NAMALWA (cell line): Measurements from ENCODE around the gene NUDT17.

Experiments used
- DNase-seq: peaks from one replicate; pipeline ENCODE4 v3.0.0-alpha.2; 2015; ENCODE audit warnings: low spot score

The NUDT17 gene

GRCh38 chr1:145847827-145848226 is 2.4 kb downstream of the NUDT17 start:
- no peak for DNase-seq

DNA sequence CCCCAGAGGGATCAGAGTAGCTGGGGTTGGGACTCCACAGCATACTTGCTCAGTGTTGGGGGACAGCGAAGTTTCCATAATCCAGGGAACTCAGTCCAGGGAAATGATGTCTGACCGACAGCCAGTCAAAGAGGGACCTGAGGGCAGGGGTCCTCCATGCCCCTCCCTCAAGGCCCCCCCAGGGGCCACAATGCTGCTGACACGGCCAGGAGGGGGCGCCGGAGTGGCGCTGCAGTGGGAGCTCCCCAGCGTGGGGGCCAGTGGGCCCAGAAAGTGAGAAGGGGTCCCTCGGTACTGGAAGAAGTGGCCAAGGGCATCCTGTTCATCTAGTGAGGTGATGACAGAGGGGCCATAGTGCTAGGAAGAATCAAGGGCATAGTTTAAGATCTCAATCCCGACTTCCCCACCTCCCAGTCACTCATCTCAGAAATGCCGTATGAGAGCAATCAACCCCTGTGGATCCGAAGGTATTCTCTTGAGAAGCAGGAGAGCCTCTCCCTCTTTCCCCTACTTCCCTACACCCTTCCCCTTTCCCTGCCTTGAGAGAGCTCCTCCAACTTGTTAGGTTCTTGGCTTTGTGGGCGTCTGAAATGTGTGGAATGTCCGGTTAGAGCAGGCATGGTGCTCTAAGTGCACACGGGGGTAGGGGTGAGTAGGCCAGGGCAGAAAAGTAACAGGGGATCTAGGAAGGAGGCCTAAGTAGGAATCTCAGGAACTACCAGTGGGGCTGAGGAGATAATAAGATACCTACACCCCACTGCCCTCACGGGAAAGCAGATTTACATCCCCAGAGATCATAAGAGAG is 4.1 kb downstream of the NUDT17 start:
- DNase-seq: no peak

GRCh38 chr1:145855426-145855948 is 10.1 kb downstream of the NUDT17 start:
- DNase-seq: no peak

DNA sequence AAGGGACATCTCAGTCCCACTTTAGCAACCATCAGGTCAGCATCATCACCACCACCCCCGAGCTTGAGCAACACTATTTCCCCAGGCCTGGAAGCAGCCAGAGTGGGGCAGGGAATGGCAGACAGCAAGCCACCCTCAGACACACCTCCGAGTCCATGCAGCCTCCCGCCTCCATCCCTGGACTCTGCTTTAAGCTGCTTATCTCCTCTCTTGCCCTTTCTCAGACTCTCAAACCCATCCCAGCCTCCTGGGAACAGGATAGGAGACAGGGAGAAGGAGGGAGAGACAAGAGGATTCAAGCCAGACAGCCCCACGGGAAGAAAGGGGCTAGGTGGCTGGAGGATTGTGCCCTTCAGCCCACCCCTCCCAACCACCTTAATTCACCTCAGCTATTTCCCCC is 11.7 kb downstream of the NUDT17 start:
- DNase-seq: no peak

DNA sequence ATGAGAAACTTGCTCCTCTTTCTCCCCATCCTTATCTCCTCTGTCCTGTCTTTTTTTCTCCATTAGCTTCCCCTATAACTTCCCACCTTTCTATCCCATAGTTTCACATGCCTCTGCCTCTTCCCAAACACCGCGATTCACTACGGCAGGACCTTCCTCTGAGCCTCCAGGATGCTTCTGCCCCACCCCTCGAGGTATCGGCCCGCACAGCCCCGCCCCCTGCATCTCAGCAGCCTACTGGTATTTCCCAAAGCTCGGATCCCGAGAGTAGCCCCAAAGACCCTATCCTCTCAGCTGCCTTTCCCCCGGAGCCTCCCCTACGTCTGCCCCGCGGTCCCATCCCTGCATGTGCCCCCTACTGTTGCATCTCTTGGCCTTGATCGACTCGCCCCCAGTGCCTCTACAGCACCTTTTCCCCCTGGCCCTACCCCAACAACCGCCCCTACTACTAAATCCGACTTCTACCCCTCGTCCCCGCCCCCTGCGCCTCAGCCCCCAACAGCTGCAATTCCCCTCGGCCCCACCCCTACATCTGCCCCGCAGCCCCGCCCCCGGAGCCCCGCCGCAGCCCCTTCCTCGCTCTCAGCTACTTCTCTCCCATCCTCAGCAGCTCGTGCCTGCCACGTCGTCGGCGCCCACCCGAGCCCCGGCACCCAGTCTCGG is 12.9 kb downstream of the NUDT17 start:
- peak; percentile 84 for DNase-seq

- peak; percentile 98 for DNase-seq
Measured at GRCh38 chr1:145858901-145859490, 13.6 kb downstream of the NUDT17 start, which contains the start of gene PIAS3. PIAS3 (minus strand) TSS chr1:145859081; CDS start chr1:145858990, 91 bp downstream.

DNA sequence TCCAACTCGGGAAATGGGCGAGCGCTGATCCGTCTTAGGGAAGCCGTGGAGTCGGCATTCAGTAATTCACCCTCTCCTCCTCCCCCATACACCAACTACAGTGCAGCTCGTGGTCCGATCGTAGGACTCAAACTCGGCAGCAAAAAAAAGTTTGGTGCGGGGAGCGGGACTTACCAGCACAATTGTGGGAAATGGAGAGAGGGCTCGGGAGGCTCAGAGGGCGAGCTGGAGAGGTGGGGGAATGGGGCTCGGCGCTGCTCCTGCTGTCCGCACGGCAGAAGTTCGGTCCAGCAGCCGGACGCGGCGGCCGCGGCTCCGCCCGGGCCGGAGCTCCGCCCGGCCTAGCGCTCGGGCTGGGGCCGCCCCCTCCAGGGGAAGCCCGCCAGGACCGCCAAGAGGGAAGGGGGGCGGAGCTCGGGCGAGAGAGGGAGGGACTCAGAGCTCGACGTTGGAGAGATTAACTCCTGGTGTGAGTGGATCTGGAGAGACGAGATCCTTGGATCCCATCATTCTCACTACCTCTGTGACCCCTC is 14.1 kb downstream of the NUDT17 start:
- DNase-seq: peak; percentile 88

DNA sequence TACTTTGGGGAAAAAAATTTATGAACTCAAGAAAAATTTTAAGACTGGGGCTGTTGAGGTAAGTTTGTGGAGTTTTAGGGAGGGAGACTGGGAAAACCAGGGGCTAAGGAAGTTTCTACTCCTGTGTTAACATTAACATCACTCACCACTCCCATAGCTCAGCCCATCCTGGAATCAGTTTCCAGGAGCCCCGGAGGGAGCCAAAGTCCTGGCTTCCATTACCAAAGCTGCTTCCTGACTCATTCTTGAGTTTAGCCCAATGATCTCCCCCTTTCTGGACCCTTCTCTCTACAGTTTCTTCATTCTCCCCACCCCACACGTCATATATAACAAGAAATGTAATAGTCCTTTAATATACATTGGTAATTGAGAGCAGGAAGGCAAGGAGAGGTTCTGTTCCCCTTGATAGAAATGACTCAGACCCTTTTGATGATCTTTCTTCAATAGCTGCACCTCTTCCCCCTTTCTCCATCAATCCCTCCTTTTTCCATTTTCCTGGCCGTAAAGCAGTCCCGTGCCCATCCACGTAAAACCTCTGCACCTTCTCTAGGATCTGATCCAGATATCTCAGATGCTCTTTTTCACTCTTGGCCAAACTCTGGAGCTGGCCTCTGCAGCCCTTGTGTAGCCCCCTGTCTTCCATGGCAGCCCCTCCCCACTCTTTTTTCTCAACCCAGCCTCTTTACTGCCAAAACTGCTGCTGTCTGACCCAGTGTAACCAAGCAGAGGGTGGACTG is 18.0 kb downstream of the NUDT17 start:
- no peak for DNase-seq

DNA sequence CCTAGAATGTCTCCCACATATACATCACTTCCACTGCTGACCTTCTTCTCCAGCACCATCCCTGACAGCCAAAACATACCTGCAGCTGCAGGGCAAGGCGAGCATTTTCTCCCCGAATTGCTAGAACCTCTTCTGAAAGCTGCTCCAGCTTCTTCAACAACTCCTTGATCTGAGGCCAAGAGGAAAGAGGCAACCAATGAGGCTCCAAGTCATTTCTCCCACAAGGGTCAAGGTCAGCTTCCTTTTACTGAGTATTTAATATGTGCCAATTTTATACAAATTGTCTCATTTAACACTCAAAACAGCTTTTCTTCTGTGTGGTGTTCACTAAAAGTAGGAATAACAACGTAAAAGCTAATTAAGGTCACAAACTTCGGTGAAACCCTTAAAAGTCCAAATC is 22.8 kb downstream of the NUDT17 start:
- DNase-seq: no peak

- no peak for DNase-seq
Measured at GRCh38 chr1:145871994-145872924, 26.8 kb downstream of the NUDT17 start.

DNA sequence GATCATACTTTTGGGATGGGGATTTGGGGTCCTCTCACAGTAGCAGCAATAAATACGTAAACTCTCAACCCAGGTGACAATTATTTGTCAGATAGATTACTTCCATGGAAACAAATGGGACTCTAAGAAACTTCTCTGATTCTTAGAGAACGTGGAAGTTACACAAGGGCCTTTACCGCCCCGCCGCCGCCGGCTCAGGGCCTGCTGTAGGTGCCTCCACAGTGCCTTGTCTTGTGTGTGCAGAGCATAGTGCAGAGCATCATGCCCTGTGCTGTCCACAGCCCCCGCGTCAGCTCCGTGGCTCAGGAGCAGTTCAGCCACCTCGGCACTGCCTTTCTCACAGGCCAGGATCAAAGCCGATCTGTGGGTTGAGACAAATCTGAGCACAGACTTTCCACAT is 29.2 kb downstream of the NUDT17 start:
- no peak for DNase-seq

DNA sequence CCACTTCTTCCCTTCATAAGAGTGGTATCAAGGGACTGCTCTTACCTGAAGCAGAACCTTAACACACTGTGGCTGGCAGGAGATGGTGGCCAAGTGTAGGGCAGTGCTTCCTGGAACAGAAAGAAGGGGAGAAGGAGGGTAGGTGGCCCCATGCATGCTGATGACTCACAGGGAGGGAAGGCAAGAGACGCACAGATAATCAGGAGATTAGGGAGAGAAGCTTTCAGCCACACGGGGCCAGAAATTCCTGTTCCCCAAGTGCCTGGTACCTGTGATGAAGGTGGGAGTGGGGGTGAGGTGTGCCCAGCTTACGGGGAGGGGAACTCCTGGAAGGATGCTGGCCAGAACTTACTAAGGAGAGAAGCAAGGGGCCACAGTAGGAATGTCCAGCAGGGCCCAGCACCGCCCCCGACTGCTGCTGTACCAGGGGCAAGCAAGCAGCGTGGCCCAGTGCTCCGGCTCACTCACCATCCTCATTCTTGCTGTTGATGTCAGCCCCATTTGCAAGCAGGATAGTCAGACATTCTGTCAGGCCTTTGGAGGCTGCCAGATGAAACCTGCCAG is 32.6 kb downstream of the NUDT17 start:
- DNase-seq: no peak

GRCh38 chr1:145878724-145879123 is 33.3 kb downstream of the NUDT17 start:
- no peak for DNase-seq

- no peak for DNase-seq
Measured at GRCh38 chr1:145879775-145880174, 34.3 kb downstream of the NUDT17 start.

DNA sequence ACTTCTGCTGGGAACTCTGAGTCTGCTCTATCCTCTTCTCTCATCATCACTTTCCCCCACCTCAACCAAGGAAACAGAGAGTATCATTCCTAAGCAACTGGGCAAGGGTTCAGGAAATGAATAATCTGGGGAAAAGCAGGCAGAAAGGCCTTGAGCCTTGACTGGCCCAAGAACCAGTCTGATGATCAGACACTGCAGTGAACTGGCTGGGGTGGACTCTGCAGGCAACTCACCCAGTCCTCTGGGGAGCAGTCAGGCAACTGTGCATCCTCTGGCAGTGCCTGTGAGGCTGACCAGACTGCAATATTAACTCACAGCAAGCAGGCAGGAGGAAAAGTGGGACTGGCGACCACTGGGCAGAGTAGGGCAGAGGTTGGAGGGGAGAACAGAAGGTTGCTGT is 39.2 kb downstream of the NUDT17 start:
- no peak for DNase-seq

DNA sequence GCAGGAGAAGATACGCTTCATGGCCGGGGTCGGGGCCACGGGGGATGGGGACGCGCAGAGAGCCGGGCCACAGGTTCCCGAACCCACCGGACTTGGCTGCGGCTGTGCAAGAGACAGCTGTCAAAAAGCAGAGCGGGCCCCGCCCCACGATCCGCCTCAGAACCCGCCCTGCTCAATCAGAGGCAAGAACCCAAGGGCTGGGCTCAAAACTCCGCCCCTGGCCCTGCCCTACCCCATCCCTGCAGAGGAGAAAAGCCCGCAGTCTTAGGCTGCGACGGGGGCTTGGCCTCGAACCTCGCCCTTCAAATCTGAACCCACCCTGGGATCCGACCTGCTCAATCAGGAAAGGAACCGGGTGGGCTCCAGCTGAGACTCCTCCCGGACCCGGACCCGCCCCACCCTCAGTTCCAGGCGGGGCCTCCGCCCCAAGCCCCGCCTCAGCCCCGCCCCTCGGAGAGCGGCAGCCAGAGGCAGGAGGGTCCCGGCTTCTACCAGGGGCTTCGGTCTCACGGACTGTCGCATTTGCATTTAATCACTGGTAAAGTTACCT is 40.4 kb downstream of the NUDT17 start, which contains the start of gene ANKRD35:
Gene ANKRD35 (minus strand): TSS at position 129 of the 550 bp plus-strand sequence. CDS start 108 bp downstream, at position 21.
- peak; percentile 96 for DNase-seq

DNA sequence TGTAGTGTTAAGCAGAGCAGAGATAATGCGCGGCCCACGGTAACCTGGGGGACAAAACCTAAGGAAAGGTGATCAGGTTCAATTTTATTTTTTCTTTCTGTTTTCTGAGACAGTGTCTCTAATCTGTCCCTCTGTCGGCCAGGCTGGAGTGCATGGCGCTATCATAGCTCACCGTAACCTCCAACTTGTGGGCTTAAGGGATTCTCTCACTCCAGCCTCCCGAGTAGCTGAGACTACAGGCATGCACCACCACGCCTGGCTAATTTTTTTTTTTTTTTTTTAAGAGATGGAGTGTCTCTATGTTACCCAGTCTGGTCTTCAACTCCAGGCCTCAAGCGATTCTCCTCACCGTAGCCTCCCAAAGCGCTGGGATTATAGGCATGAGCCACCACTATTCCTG is 41.0 kb downstream of the NUDT17 start:
- no peak for DNase-seq

DNA sequence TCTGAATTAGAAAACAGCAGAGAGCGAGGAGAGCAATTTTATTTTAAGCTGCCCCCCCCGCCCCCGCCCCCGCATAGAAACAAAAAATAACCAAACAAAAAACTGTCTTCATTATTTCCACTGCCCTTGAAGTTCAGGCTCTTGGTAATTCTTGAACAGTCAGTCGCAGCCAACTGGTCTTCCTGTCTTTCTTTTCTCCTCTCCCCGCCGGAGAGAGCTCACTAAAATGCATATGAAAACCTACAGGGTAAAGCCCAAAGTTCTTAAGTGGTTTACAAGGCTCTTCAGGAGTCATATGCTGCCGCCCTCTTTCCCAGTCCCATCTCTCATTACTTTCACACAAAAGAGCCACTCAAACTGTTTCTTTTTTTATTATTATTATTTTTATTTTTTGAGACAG is 41.4 kb downstream of the NUDT17 start:
- no peak for DNase-seq

GRCh38 chr1:145887631-145888030 is 42.2 kb downstream of the NUDT17 start:
- no peak for DNase-seq

DNA sequence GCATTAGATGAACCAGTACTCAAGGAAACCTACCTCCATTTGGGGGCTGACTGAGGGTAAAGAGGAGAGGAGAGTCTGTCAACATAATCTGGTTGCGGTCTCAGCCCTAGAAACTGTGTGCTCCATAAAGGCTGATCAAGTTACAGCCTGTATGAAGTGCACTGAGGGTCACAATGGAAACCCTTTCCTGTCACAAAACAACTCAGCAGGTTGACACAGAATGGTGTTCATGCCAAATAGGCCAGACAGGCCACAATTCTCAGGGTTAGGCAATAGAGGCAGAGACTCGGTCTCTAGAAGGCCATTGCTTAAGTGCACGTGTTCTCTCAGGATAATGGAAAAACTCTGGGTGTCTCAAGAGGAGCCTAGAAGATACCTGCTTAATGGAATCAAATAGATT is 44.3 kb downstream of the NUDT17 start:
- no peak for DNase-seq
